ENCODE results near the gene ATAD1. TPM values are rescaled to one million over a fixed set of nuclear protein-coding genes. Genes with fewer than 3 reads are reported as not detected.

Gene ATAD1
- total and polyA plus RNA-seq, 10 of the 15 experiments (the other 5 are each of a cell fraction or from before 2014, with no cell fraction given) = 24.7 to 59.3 (median 41.1) TPM

DNA sequence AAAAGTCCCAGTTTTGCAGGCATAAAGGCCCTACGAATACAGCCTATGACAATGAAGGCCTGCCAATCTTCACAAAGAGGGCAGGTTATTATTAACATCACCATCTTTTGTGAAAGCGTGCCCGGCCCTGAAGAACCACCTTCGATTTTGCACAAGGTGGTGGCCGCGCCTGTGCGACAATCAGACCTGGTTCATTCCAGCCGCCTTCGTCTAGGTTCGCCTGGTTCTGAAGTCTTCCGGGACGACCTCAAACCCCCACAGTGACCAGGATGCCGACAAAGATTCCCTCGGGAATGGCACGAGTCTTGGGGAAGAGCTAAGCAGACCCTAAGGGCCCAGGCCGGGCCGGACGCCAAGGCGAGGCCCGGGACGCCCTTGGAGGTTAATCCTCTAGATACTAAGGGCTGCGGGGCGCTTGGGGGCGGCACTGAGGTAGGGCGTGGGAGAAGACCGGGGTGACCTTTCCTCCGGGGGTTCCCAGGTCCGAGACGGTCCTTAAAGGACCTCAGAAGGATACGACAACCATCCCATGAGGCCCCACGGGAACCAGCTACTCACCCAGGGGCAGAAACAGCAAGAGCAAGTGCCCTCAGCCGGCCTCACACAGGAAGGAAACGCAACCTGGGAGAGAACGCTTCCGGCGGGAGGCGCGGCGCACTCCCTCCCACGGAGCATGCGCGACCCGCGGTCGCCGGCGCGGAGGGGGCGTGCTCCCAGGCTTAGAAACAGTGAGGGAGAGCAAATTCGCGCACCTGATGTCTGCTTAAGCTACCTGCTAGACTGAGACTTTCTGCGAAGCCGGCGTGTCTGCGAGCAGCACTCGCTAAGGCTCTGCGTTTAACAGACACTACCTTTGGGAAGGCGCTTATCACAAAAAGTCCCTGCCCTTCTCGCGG lies at the start of gene ATAD1 (continued):
- TF ChIP-seq MEF2A (IDR thresholded peaks at IDR 0.05; ENCODE audit: insufficient read depth, low read depth, low read length) = 0 out of 2 replicates have a peak, but pooled peaks have one; percentile 16
- no peak for TF ChIP-seq HDAC6 (IDR thresholded peaks at IDR 0.05; ENCODE audit: unreplicated experiment)
- TF ChIP-seq, protein P1, sequence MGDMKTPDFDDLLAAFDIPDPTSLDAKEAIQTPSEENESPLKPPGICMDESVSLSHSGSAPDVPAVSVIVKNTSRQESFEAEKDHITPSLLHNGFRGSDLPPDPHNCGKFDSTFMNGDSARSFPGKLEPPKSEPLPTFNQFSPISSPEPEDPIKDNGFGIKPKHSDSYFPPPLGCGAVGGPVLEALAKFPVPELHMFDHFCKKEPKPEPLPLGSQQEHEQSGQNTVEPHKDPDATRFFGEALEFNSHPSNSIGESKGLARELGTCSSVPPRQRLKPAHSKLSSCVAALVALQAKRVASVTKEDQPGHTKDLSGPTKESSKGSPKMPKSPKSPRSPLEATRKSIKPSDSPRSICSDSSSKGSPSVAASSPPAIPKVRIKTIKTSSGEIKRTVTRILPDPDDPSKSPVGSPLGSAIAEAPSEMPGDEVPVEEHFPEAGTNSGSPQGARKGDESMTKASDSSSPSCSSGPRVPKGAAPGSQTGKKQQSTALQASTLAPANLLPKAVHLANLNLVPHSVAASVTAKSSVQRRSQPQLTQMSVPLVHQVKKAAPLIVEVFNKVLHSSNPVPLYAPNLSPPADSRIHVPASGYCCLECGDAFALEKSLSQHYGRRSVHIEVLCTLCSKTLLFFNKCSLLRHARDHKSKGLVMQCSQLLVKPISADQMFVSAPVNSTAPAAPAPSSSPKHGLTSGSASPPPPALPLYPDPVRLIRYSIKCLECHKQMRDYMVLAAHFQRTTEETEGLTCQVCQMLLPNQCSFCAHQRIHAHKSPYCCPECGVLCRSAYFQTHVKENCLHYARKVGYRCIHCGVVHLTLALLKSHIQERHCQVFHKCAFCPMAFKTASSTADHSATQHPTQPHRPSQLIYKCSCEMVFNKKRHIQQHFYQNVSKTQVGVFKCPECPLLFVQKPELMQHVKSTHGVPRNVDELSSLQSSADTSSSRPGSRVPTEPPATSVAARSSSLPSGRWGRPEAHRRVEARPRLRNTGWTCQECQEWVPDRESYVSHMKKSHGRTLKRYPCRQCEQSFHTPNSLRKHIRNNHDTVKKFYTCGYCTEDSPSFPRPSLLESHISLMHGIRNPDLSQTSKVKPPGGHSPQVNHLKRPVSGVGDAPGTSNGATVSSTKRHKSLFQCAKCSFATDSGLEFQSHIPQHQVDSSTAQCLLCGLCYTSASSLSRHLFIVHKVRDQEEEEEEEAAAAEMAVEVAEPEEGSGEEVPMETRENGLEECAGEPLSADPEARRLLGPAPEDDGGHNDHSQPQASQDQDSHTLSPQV (IDR thresholded peaks at IDR 0.05) = no peak
- no peak; the same call in 1 of the 2 replicates for TF ChIP-seq MTA3 (IDR thresholded peaks at IDR 0.05; ENCODE audit: borderline replicate concordance, low read length)
- TF ChIP-seq, protein P2, sequence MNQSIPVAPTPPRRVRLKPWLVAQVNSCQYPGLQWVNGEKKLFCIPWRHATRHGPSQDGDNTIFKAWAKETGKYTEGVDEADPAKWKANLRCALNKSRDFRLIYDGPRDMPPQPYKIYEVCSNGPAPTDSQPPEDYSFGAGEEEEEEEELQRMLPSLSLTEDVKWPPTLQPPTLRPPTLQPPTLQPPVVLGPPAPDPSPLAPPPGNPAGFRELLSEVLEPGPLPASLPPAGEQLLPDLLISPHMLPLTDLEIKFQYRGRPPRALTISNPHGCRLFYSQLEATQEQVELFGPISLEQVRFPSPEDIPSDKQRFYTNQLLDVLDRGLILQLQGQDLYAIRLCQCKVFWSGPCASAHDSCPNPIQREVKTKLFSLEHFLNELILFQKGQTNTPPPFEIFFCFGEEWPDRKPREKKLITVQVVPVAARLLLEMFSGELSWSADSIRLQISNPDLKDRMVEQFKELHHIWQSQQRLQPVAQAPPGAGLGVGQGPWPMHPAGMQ (IDR thresholded peaks at IDR 0.05; ENCODE audit: borderline replicate concordance) = no peak
- no peak for TF ChIP-seq ZNF24 (IDR thresholded peaks at IDR 0.05)
- TF ChIP-seq BRCA1 (IDR thresholded peaks at IDR 0.05; ENCODE audit: low read depth, low read length) = no peak
- TF ChIP-seq SMAD1 (IDR thresholded peaks at IDR 0.05; ENCODE audit: low read depth, partially characterized antibody) = peak; percentile 49
- TF ChIP-seq SUZ12 (IDR thresholded peaks at IDR 0.05; ENCODE audit: unreplicated experiment) = no peak
- no peak for TF ChIP-seq NR2C2 (IDR thresholded peaks at IDR 0.05; ENCODE audit: borderline replicate concordance, control insufficient read depth, insufficient read length, low read depth)
- no peak for TF ChIP-seq SPI1 (IDR thresholded peaks at IDR 0.05; ENCODE audit: borderline replicate concordance, insufficient read depth, low read depth, low read length)
- TF ChIP-seq ETV6 (conservative IDR thresholded peaks at IDR 0.05 in 1 of 2, IDR thresholded peaks at IDR 0.05 in 1 of 2; ENCODE audit: borderline replicate concordance in 1 of 2, low read depth in 1 of 2) = peak in 1 of 2 experiments; percentile 74; a peak in 2 of 4 replicates
- peak; percentile 78; the same call in 1 of the 2 replicates for TF ChIP-seq MXI1 (IDR thresholded peaks at IDR 0.05; ENCODE audit: low read depth, low read length)
- TF ChIP-seq, protein P3, sequence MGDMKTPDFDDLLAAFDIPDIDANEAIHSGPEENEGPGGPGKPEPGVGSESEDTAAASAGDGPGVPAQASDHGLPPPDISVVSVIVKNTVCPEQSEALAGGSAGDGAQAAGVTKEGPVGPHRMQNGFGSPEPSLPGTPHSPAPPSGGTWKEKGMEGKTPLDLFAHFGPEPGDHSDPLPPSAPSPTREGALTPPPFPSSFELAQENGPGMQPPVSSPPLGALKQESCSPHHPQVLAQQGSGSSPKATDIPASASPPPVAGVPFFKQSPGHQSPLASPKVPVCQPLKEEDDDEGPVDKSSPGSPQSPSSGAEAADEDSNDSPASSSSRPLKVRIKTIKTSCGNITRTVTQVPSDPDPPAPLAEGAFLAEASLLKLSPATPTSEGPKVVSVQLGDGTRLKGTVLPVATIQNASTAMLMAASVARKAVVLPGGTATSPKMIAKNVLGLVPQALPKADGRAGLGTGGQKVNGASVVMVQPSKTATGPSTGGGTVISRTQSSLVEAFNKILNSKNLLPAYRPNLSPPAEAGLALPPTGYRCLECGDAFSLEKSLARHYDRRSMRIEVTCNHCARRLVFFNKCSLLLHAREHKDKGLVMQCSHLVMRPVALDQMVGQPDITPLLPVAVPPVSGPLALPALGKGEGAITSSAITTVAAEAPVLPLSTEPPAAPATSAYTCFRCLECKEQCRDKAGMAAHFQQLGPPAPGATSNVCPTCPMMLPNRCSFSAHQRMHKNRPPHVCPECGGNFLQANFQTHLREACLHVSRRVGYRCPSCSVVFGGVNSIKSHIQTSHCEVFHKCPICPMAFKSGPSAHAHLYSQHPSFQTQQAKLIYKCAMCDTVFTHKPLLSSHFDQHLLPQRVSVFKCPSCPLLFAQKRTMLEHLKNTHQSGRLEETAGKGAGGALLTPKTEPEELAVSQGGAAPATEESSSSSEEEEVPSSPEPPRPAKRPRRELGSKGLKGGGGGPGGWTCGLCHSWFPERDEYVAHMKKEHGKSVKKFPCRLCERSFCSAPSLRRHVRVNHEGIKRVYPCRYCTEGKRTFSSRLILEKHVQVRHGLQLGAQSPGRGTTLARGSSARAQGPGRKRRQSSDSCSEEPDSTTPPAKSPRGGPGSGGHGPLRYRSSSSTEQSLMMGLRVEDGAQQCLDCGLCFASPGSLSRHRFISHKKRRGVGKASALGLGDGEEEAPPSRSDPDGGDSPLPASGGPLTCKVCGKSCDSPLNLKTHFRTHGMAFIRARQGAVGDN (IDR thresholded peaks at IDR 0.05) = peak; percentile 84
- TF ChIP-seq, protein P4, sequence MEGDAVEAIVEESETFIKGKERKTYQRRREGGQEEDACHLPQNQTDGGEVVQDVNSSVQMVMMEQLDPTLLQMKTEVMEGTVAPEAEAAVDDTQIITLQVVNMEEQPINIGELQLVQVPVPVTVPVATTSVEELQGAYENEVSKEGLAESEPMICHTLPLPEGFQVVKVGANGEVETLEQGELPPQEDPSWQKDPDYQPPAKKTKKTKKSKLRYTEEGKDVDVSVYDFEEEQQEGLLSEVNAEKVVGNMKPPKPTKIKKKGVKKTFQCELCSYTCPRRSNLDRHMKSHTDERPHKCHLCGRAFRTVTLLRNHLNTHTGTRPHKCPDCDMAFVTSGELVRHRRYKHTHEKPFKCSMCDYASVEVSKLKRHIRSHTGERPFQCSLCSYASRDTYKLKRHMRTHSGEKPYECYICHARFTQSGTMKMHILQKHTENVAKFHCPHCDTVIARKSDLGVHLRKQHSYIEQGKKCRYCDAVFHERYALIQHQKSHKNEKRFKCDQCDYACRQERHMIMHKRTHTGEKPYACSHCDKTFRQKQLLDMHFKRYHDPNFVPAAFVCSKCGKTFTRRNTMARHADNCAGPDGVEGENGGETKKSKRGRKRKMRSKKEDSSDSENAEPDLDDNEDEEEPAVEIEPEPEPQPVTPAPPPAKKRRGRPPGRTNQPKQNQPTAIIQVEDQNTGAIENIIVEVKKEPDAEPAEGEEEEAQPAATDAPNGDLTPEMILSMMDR (IDR thresholded peaks at IDR 0.05 in 2 of 3, conservative IDR thresholded peaks at IDR 0.05 in 1 of 3; ENCODE audit: control insufficient read depth in 2 of 3, extremely low read depth in 1 of 3, insufficient read depth in 1 of 3, low read depth in 3 of 3, low read length in 3 of 3) = peak; percentile 22 to 32 (median 29); a peak in 5 of 6 replicates

All from GM12878 (cell line).